AG04450 (cell line): Measurements from ENCODE around the gene ATP6V0B. TPM values are rescaled to one million over a fixed set of nuclear protein-coding genes. Genes with fewer than 3 reads are reported as not detected.

Experiments
- CTCF ChIA-PET: fragments of 300-600, 350-600 bp; formaldehyde crosslinking; extraction: SDS; loops from one replicate; lab custom pipeline; 2022; ENCODE audit warnings: antibody characterized with exemption, inconsistent platforms; lab: Charles Lee
- POLR2A ChIA-PET: fragments of 350-600 bp; formaldehyde crosslinking; extraction: SDS; loops from one replicate; lab custom pipeline; 2021; ENCODE audit warnings: antibody characterized with exemption, inconsistent platforms; lab: Yijun Ruan, JAX
- DNase-seq: peaks from one replicate; pipeline ENCODE4 v3.0.0-alpha.2; 2011; ENCODE audit warnings: low read depth, low spot score
- H3K27ac ChIP-seq: one replicate; pipeline ENCODE4 v1.5.1; 2012; ENCODE audit warnings: low read depth, low read length, control low read depth
- H3K27me3 ChIP-seq: one replicate; pipeline ENCODE4 v1.6.0; 2012; ENCODE audit warnings: low read length; ENCODE audit not compliant: control insufficient read depth, insufficient read depth
- H3K4me3 ChIP-seq: 2 replicates; pipeline ENCODE4 v1.5.1; 2011; ENCODE audit warnings: mild to moderate bottlenecking, low read depth, low read length, control low read depth
- H3K9me3 ChIP-seq: 2 replicates; pipeline ENCODE4 v1.5.1; 2012; ENCODE audit warnings: low read length; ENCODE audit not compliant: control insufficient read depth, insufficient read depth
- CTCF ChIP-seq: IDR thresholded peaks from 2 replicates; pipeline ENCODE4 v1.5.1; 2011; ENCODE audit warnings: low read depth, low read length, control low read depth, inconsistent platforms
- polyA plus RNA-seq: library from polyadenylated mRNA; depleted of rRNA; stranded (reverse); fragments of >200 nt; gene quantifications from 2 replicates; pipeline ENCODE4 v1.2.3, GENCODE V29; 2011

ATP6V0B gene
- polyA plus RNA-seq, 1 experiment: 130 TPM

DNA sequence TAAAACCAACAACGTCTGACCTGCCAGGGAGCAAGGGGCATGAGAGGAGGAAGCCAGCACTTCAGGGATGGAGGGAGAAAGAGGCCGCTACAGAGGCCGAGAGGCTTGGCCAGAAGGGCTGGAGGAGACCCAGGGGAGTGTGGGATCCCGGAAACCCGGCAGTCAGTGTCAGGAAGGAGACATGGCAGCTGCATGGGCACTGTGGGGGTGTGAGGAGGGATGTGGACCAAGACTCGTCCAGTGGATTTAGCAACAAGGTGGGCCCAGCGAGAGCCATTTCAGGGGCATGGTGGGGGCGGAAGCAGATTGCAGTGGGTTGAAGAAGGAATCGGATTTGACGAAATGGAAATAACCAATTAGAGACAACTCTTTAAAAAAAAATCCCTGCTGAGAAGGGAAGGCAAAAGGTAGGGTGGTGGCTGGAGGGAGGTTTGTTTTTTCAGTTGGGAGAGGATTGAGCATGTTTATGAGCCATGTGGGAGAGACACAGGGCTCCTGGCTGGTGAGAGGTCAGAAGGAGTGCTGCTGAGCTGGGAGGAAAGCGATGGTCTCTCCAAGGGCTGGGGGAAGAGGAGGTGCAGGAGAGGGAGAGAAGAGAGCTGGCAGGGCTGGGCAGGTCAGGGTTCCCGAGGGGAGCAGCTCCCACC, 8.6 kb downstream of the ATP6V0B start:
- no peak for TF ChIP-seq CTCF
- ChIA-PET CTCF (no interaction called here), POLR2A (no interaction called here)
- H3K4me3 ChIP-seq: no peak overlapping the region
- no peaks in the 10 kb centered on the region for H3K27me3 ChIP-seq
- no peak for DNase-seq
- H3K9me3 ChIP-seq: no peaks in the 10 kb centered on the region; the same call in 1 of the 2 replicates
- H3K27ac ChIP-seq: no peak overlapping the region

DNA sequence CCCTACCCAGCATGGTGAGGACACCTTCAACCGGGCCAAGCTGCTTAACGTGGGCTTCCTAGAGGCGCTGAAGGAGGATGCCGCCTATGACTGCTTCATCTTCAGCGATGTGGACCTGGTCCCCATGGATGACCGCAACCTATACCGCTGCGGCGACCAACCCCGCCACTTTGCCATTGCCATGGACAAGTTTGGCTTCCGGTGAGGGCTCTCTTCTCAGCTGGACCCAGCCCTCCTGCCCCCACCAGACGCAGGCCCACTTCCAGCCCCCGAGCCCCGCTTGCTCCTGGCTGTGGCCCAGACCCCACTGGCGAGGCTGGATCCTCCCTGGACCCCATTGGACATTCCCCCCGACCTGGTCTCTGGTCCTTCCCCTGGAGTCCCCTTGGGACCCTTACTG, 10.1 kb downstream of the ATP6V0B start:
- Histone ChIP-seq H3K27ac (no peak overlapping the region), H3K9me3 (no peaks in the 10 kb centered on the region), H3K4me3 (no peak overlapping the region), H3K27me3 (no peaks in the 10 kb centered on the region)
- ChIA-PET CTCF (no interaction called here), POLR2A (no interaction called here)
- no peak for TF ChIP-seq CTCF
- DNase-seq: no peak

DNA sequence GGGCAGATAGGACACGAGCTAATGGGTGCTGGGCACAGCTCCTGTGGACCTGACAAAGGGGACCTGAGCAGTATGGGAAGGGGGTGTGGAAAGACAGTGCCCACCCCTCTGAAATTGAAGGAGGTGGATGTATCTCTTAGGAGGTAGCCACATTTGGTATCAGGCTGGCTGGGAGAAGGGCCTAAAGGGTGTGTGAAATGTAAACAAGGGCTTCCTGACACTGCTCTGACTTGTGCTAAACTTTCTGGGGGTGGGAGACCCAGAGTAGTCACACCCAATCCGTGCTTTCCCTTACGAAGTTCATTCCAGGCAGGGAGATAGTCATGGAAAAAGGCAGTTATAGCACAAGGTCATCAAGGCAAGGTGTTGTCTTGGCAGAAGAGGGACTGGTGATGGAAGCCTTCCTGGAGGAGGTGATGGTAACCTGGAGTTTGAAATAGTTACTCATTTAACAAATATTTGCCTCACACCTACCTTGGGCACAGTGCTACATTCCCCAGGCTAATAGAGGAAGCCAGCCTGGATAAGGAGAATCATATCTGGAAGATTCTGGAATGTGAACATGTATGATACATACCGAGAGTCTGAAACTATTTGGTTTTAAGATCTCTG, 11.3 kb downstream of the ATP6V0B start:
- no peak overlapping the region for H3K27ac ChIP-seq
- POLR2A ChIA-PET: interaction anchor here (1.5 kb wide), 1 partner anchor 11 kb away, joined by 4 read pairs; the partner anchor contains the start of gene ATP6V0B
- CTCF ChIA-PET: no interaction called here
- H3K9me3 ChIP-seq: no peaks in the 10 kb centered on the region
- H3K27me3 ChIP-seq: no peaks in the 10 kb centered on the region
- no peak for TF ChIP-seq CTCF
- DNase-seq: no peak
- H3K4me3 ChIP-seq: no peak overlapping the region

DNA sequence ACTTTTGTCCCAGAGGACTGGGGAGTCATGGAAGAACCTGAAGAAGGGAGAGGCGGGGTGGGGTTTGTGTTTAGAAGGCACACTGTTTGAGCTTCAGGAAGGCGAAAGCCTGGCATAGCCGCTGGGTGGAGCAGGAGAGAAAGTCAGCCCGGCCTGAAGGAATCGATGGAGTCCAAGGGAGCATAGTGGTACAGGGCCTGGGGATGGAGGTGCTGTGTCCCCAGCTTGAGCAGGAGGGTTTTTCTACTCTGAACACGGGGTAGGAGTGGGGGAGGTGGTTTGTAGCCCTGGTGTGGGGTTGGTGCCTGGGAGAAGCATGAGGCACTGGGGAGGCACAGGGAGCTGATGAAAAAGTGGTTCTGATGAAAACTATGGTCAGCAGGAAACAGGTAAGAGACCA, 12.0 kb downstream of the ATP6V0B start:
- H3K27me3 ChIP-seq: no peaks in the 10 kb centered on the region
- H3K4me3 ChIP-seq: no peak overlapping the region
- POLR2A ChIA-PET: interaction anchor here (1.5 kb wide), 1 partner anchor 12 kb away, joined by 4 read pairs; the partner anchor contains the start of gene ATP6V0B
- no peak overlapping the region for H3K27ac ChIP-seq
- TF ChIP-seq CTCF: no peak
- DNase-seq: no peak
- no peaks in the 10 kb centered on the region for H3K9me3 ChIP-seq
- CTCF ChIA-PET: interaction anchor here (0.6 kb wide), 1 partner anchor 334 kb away, joined by 3 read pairs; no protein-coding TSS in a partner anchor
